NCI-H510A treated with DMSO at 0.1 percent for 48 hours (cell line): Measurements from ENCODE around the gene TRIM17.

Source experiments
- DNase-seq: peaks from one replicate; lab custom pipeline; 2025; lab: John Stamatoyannopoulos, UW

TRIM17 gene

GRCh38 chr1:228415853-228416216 lies 826 bp downstream of the TRIM17 start:
- no peak for DNase-seq

DNA sequence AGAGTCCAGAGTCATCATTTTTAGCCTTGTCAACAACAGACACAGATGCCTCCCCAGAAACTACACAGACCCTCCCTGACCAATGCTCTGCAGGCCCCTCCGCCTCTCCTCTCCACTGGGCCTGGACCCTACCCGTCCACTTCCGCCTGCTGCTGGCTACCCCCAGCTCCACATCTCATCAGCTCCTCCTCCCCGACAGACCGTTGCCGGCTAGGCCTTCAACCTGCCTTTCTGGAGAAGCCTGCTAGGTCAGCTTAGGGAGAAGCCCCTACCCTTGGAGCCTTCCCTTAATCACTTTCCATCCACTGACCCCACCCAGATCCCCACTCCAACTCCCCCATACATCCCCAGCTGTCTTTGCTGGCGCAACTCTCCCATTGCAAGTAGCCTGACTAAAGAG lies 1.4 kb downstream of the TRIM17 start:
- no peak for DNase-seq

GRCh38 chr1:228414511-228415211 lies 2.0 kb downstream of the TRIM17 start:
- no peak for DNase-seq

DNA sequence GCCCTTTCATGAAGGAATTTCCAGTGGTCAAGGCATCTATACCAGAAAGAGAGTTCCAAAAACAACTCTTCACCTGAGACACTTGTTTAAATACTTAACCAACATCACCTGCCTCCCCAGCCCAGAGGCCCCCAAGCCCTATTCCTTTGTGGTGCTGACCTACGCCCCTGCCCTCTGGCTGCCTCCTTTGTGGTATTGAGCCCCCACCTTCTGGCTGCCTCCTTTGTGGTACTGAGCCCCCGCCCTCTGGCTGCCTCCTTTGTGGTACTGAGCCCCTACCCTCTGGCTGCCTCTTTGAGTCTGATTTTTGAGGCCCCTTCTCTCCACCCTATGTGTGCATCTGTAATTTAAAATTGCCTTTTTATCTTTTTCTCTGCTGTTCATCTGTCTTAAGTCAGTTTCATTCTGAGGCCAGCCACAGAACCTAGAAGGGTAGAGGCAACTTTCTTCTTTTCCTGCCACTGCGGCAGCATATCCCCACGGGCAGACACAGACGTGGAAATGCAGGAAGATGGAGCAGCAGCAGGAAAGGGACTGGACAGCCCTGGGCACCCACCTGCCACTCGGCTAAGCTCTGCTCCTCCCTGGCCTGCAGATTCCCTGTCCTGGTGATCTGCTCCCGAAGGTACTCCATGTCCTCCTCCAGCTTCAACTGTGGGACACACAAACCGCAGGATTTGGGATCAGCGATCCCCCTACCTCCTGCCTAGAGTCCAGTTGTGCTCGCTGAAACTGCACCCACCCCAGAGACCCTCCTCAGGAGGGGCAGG lies 3.2 kb downstream of the TRIM17 start:
- DNase-seq = no peak

GRCh38 chr1:228411548-228412430 lies 4.9 kb downstream of the TRIM17 start:
- DNase-seq = no peak

GRCh38 chr1:228411121-228411520 lies 5.5 kb downstream of the TRIM17 start:
- DNase-seq = no peak

DNA sequence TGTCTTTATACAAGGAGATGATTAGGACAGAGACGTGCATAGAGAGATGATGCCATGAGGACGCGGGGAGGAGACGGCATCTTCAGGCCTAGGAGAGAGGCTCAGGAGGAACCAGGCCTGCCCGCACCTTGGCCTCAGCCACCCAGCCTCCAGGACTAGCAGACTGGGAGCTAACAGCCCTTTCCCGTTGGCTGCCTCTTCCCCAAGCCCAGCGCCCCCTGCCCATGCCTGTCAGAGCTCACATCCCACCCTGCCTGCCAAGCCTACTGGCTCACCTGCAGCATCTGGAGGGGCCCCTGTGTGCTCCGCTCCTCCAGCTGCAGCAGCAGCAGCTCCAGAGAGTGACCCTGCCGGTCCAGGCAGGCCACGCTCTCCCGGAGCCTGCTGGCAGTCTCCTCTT lies 6.0 kb downstream of the TRIM17 start:
- DNase-seq = no peak

DNA sequence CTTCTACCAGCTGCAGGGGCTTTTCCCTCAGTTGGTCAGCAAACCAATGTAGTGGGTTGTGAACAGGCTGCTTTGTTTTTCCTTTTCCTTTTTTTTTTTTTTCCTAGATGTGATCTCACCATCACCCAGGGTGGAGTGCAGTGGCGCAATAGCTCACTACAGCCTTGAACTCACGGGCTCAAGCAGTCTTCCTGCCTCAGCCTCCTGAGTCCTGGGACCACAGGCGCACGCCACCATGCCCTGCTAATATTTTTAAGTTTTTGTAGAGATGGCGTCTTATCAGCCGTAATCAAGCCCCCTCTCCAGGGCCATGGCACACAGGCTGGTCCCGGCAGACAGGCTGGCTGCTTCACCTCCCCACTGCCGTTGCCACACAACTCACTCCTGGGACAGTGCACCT lies 6.6 kb downstream of the TRIM17 start:
- DNase-seq = no peak

DNA sequence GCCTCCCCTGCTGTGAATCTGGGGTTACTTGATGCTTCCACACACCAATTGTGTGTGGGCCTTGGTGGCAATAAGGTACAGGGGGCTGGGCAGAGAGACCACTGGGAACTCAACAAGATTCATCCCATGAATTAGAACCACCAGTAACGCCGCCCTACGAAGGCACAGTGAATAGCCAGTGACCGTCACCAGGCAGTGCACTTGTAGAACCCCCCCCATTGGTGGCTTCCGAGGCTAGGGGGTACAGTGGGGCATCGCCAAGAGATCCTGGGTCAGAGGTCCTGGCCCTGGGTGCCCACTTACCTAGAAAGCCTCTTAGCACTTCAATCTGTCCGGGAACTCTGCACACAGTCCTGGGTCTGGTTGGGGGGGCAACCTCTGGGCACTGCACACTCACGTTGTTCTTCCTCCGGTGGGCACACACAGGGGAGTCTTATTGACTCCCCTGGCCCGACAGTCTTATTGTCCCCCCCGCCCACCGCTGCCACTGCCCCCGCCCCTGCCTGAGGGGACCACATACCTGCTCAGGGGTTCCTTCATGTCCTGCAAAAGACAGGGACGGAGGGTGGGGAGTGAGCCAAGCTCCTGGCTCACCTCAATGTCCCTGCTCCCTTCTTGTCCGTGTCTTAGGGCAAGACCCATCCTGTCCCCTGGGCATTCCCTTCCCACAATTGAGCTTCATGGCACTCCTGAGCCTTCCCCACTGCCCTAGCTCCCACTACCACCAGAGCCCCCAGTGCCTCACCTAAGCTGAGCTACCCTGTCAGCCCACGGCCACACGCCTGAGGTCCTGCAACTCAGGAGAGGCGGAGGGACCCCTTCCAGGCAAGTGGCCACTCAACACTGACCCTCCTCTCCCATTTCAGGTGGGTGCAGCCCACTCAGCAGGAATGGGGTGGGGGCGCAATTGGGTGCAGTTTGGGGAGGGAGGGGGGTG lies 7.5 kb downstream of the TRIM17 start:
- DNase-seq = no peak

- no peak for DNase-seq
Measured at GRCh38 chr1:228408041-228408868, 8.4 kb downstream of the TRIM17 start.

GRCh38 chr1:228407106-228408040 lies 9.3 kb downstream of the TRIM17 start:
- no peak for DNase-seq

GRCh38 chr1:228405979-228406228 lies 10.8 kb downstream of the TRIM17 start:
- no peak for DNase-seq

- no peak for DNase-seq
Measured at GRCh38 chr1:228405200-228405978, 11.3 kb downstream of the TRIM17 start.

DNA sequence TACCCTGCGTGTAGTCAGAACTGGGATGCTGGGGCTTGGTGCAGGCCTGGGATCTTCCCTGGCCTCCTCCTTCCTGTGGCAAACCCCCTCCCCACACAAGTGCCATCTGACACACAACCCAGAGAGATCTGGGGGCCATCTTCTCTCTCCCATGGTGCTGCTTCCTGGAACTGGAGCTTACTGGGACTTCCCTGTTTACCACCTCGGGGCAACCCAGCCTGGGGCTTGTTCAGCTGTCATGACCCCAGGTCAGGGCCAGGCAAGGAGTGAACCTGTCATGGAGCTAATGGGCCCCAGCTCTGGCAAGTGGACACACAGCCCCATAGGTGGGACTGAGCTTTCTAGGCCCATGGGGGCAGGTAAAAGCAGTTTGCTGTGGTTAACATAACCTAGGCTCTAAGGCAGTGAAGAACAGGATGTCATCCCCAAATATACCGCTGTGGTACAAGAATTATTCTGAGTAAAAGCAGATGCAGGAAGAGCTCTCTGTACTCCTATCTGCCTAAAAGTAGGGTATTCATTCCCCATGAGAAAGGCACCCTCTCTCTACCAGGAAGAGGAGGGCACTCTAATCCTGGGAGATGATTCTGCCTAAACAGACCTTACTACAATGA lies 12.4 kb downstream of the TRIM17 start:
- DNase-seq = no peak

DNA sequence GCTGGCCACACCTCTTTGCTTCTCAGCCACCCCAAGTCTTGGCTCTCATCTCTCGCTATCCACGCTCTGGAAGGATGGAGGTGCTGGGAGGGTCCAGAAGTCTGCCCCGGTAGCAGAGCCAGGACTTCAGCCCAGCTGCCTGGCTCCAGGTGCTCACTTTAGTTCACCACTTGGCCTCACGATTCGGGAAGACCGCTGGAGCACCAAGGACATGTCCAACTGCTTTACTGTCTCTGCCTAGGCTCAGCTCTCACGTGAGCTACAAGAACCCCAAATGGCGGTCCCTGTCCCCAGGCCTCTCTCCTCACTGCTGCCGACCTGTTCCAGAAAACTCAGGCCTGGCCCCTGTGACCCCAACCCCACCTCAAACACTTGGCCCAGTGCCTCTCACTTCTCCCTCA lies 13.4 kb downstream of the TRIM17 start:
- DNase-seq = no peak

- DNase-seq = no peak
Measured at GRCh38 chr1:228402641-228403025, 14.0 kb downstream of the TRIM17 start.

- no peak for DNase-seq
Measured at GRCh38 chr1:228401782-228402640, 14.7 kb downstream of the TRIM17 start.
